Measurements from ENCODE around the gene SHANK1. TPM values are rescaled to one million over a fixed set of nuclear protein-coding genes. Genes with fewer than 3 reads are reported as not detected.
"Not testable (repeated sequence)": the region's sequence is repeated elsewhere in the genome, so short reads cannot be mapped to it uniquely, and the experiment has no call there.

Gene SHANK1
- total RNA-seq, 2 donors from 2014 or later: not detected

DNA sequence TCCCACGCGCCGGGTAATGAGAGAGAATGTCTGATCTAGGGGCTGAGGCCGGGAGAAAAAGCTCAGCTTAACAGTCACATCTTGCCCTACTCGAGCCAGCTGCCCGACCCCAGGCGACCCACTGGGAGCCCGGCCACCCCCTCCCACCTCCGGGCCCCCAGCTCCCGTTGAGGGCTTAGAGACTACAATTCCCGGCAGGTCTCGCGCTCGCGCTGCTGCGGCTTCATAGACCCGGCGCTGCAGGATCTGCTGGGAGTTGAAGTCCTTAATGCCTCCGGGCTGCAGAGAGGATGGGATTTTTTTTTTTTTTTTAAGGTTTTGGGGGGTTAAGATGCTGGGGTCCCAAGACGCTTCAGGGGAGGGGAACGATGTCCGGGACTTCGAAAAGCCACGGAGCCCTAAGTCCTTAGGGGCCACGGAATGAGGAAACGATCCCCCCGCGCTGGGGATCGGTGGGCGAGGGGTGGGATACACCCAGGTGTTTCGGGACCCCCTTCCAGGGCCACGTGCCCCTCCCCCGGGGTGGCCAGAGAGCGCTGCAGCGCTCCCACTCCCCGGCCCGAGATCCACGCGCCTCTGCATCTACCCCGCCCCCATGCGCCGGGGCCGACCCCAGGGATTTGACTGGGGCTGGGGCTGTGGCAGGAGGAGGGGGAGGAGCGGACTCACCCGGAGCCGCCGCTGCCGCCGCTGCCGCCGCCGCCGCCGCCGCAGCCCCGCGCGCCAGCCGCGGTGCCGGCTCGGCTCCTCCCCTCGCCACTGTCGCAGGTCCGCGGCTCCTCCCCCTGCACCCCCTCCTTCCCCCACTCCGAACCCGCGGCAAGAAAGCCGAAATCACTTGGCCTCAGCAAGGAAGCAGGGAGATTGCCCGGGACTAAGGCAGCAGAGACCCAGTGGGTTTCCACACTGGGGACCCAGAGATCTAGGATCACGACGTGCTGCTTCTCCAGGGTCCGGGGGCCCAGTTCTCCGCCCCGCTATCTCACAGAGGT, 80.2 kb downstream of the SHANK1 start, which contains the start of gene SYT3:
TSS of gene SYT3 (minus strand) at position 761 of the 992 bp plus-strand sequence. CDS start 2,470 bp downstream, outside the sequence.
- Mint-ChIP-seq H3K4me1 (peaks cover 6% of the 10 kb centered on the region), H3K9me3 (peaks cover 4% of the 10 kb centered on the region), H3K27me3 (peaks cover 37% of the 10 kb centered on the region), H3K4me3 (no peak within 1 kb of the TSS), H3K36me3 (ENCODE audit: low read depth) (peaks cover 13% of the 10 kb centered on the region), H3K27ac (no peak within 1 kb of the TSS)
- ATAC-seq (replicated peaks): no peak

DNA sequence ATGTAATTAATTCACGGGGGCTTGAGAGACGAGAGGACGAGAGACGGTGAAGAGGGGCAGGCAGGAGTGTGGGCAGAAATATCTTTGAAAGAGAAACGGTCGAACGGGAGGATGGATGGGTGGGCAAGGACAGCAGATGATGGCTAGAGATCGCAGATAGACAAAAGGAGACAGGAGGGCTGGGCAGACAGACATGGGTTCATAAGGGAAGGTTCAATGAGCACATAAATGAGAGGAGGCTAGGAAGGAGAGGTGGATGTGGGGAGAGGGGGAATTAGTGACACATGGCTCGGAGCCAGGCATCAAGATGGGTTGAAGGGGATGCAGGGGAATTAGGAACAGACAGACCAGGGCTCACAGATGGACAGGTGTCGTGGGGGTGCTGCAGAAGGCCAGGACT, 81.0 kb downstream of the SHANK1 start:
- no peak overlapping the region for H3K27ac Mint-ChIP-seq
- peaks cover 6% of the 10 kb centered on the region for H3K4me1 Mint-ChIP-seq
- no peak overlapping the region for H3K4me3 Mint-ChIP-seq
- peaks cover 37% of the 10 kb centered on the region for H3K27me3 Mint-ChIP-seq
- peaks cover 8% of the 10 kb centered on the region for H3K9me3 Mint-ChIP-seq
- H3K36me3 Mint-ChIP-seq (ENCODE audit: low read depth): peaks cover 13% of the 10 kb centered on the region
- no peak for ATAC-seq (replicated peaks)

DNA sequence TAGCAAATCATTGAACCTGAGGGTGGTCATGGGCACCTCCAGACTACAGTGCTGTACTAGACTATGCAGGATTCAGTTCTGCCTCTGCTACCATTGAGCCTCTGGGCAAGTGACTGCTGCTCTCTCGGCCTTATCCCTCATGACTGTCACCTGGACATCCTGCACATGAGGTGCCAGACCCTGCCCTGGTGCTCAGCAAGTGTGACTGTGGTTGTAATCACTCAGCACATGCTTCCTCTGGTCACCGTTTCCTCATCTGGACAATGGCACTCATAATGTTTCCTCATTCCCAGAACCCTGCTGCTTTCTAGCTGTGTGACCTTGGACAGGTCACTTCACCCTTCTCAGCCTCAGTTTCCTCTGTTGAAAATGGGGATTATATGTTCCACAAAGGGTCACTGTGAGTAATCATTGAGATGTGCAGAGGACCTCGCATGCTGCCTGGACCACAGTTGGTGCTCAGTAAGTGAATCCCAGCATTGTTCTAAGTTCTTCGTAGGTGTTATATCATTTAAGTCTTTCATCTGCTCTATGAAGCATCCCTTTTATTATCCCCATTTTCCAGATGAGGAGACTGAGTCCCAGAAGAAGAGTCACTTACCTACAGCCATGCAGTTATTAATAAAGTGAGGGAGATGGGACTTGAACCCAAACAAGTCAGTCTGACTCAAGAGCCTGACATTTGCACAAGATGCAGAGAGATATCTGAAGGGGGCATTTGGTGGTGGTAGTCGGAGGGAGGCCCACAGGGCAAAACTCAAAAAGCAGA, 83.1 kb downstream of the SHANK1 start:
- Mint-ChIP-seq H3K36me3 (ENCODE audit: low read depth) (peaks cover 13% of the 10 kb centered on the region), H3K27ac (no peak overlapping the region), H3K4me3 (no peak overlapping the region), H3K9me3 (peaks cover 11% of the 10 kb centered on the region), H3K27me3 (peaks cover 32% of the 10 kb centered on the region), H3K4me1 (peaks cover 6% of the 10 kb centered on the region)
- ATAC-seq (replicated peaks): no peak

DNA sequence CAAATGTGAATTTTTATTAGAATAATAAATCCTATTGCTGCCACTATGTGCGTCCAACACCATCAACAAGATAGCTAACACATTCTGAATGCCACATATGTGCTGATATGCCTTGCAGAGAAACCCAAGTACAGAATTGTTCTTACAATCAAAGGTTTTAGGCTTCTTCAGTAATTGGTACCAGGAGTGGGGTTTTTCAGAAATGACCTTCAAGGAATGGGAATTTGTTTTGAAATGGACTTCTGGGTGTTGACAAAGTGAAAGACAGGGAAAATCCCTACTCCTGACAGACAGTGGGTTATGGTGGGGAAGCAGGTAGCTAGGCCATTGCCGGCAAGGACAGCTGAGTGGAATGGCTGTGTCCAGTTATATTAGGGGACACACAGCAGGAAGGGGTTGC, 85.6 kb downstream of the SHANK1 start:
- Mint-ChIP-seq H3K36me3 (ENCODE audit: low read depth) (peaks cover 13% of the 10 kb centered on the region), H3K4me1 (peaks cover 6% of the 10 kb centered on the region), H3K4me3 (no peak overlapping the region), H3K27ac (no peak overlapping the region), H3K27me3 (peaks cover 39% of the 10 kb centered on the region), H3K9me3 (peaks cover 11% of the 10 kb centered on the region)
- no peak for ATAC-seq (replicated peaks)

DNA sequence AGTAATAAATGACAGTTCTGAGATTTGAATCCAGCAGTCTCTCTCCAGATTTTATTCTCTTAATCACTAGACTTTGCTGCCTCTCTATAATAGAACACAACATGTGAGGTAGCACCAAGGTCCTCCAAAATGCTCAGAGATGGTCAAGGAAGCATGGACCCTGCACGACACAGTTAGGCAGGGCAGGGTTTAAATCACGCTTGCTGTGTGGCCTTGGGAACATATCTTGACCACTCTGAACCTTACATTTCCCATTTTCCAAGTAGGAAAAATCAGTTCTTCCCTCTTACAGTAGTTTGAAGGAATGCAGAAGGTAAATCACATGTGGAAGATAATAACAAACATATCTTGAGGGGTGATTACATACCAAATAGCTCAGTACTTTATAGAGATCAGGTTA, 86.2 kb downstream of the SHANK1 start:
- ATAC-seq (replicated peaks): no peak
- Mint-ChIP-seq H3K4me3 (no peak overlapping the region), H3K36me3 (ENCODE audit: low read depth) (peaks cover 7% of the 10 kb centered on the region), H3K9me3 (peaks cover 11% of the 10 kb centered on the region), H3K4me1 (peaks cover under 1% of the 10 kb centered on the region), H3K27me3 (peaks cover 36% of the 10 kb centered on the region), H3K27ac (no peak overlapping the region)

DNA sequence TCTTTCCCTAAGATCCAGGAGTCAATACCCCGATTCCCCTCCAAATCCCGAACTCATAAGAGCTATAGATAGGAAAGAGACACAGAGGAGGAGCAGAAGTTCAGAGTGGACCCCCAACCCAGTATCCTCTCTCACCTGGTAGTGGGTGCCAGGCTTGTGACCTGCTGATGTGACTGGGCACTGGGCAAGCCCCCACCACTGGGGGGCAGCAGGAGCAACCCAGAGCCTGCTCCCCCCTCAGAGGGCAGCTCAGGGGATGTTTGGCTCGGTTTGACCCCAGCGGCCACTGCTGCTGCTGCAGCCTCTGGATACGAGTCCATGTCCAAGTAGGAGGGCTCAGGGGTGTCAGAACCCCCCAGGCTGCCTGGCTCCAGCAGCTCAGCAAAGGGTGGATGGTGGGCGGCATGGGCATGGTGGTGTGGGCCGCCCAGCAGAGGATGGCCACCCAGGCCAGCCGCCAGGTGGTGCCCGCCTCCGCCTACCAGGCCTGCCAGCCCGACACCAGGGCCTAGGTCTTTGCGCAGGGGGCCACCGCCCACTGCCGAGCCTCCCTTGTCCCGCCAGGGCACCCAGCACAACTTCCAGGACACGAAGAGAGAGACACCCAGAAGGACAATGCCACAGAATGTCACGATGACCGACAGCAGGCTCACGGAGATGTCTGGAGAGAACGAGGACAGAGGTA, 87.3 kb downstream of the SHANK1 start:
- Mint-ChIP-seq H3K36me3 (ENCODE audit: low read depth) (no peaks in the 10 kb centered on the region), H3K4me3 (no peak overlapping the region), H3K9me3 (peaks cover 11% of the 10 kb centered on the region), H3K27ac (no peak overlapping the region), H3K4me1 (no peaks in the 10 kb centered on the region), H3K27me3 (peaks cover 28% of the 10 kb centered on the region)
- no peak for ATAC-seq (replicated peaks)

DNA sequence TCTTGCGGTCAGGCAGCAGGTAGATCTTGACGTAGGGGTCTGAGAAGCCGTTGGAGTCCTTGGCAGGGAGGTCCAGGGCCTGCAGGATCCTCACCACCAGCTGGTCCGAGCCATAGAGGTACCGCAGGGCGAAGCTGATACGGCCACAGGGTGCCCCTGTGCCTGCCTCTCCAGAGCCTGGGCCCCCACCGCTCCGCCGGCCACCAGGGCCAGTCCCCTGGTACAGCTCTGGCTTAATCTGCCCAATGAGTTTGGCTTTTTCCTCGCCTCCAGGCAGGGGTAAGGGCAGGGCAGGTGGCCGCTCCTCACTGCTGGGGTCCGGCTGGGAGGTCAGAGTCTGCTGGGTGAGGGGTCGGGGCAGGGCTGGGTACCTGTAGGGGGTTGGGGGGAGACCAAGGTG, 89.8 kb downstream of the SHANK1 start:
- Mint-ChIP-seq H3K4me1 (no peaks in the 10 kb centered on the region), H3K27me3 (peaks cover 22% of the 10 kb centered on the region), H3K9me3 (peaks cover 7% of the 10 kb centered on the region), H3K4me3 (no peak overlapping the region), H3K27ac (no peak overlapping the region), H3K36me3 (ENCODE audit: low read depth) (no peaks in the 10 kb centered on the region)
- no peak for ATAC-seq (replicated peaks)

DNA sequence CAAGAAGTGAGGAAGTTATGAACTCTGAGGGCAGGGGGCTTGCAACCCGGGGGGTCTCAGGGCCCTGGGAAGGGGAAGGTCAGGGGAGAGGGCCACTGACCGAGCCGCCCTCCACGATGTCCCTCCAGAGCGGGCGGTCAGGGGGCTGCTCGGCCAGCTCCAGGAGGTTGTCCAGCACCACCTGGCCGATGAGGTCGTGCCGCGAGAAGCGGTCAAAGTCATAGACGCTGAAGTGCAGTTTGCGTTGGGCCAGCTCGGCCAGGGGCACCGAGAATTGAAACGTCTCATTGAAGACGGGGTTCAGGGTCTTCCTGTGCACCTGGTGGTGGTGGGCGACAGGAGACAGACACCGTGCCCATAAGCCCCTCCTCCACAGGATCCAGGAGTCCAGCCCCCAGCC, 90.4 kb downstream of the SHANK1 start:
- peaks cover 22% of the 10 kb centered on the region for H3K27me3 Mint-ChIP-seq
- H3K36me3 Mint-ChIP-seq (ENCODE audit: low read depth): no peaks in the 10 kb centered on the region
- no peak overlapping the region for H3K4me3 Mint-ChIP-seq
- H3K27ac Mint-ChIP-seq: no peak overlapping the region
- peaks cover 6% of the 10 kb centered on the region for H3K9me3 Mint-ChIP-seq
- ATAC-seq (replicated peaks): no peak
- no peaks in the 10 kb centered on the region for H3K4me1 Mint-ChIP-seq

DNA sequence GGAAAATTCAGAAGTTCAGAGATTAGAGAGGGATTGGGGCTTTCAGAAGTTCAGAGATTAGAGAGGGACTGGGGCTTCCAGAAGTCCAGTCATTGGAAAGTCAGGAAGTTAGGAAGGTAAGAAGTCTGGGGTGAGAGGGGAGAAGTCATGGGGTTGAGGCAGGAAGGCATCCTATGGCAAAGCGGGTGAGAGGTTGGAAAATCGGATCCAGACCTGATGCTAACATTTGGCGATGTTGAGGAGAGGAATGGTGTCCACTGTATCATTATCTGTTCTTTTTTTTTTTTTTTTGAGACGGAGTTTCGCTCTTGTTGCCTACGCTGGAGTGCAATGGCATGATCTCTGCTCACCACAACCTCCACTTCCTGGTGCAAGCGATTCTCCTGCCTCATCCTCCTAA, 91.1 kb downstream of the SHANK1 start:
- peaks cover 22% of the 10 kb centered on the region for H3K27me3 Mint-ChIP-seq
- no peak for ATAC-seq (replicated peaks)
- H3K36me3 Mint-ChIP-seq (ENCODE audit: low read depth): no peaks in the 10 kb centered on the region
- H3K9me3 Mint-ChIP-seq: peaks cover 3% of the 10 kb centered on the region
- H3K4me3 Mint-ChIP-seq: no peak overlapping the region
- no peak overlapping the region for H3K27ac Mint-ChIP-seq
- no peaks in the 10 kb centered on the region for H3K4me1 Mint-ChIP-seq

DNA sequence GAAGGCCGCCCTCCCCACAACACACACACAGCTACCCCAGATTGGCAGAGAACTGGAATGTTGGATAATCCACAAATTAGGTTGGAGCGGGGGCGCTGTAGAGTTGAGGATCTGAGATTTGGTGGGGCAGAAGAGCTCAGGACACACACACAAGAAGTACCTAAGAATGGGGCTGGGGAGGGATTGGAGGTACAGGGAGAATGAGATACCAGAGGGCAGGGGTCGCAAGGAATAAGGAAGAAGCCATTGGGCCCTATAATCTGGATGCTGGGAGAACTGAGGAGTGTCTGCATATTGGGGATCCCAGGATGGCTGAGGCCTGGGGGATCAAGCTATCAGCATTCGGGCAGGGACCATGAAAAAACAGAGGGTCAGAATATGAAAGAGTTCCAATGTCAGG, 91.5 kb downstream of the SHANK1 start:
- Mint-ChIP-seq H3K4me1 (no peaks in the 10 kb centered on the region), H3K36me3 (ENCODE audit: low read depth) (no peaks in the 10 kb centered on the region), H3K4me3 (no peak overlapping the region), H3K27ac (no peak overlapping the region), H3K9me3 (no peaks in the 10 kb centered on the region), H3K27me3 (peaks cover 22% of the 10 kb centered on the region)
- no peak for ATAC-seq (replicated peaks)

DNA sequence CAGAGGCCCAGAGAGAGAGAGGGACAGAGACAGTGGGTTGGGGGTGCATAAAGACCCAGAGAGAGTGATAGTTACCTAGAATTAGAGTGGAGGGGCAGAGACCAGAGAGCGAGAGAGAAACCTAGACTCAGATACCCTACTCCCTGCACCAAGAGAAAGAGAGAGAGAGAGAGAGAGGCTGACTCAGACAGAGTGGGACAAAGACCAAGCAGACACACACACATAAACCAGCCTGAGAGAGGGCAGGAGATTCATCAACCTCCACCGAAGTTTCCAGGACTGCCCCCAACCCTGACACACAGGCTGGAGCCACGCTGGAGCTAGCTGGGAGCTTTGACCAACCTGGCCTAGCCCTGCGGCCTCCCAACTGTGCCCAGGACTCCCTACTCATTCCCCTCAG, 92.8 kb downstream of the SHANK1 start:
- no peak for ATAC-seq (replicated peaks)
- no peaks in the 10 kb centered on the region for H3K4me1 Mint-ChIP-seq
- no peaks in the 10 kb centered on the region for H3K36me3 Mint-ChIP-seq (ENCODE audit: low read depth)
- no peaks in the 10 kb centered on the region for H3K9me3 Mint-ChIP-seq
- no peak overlapping the region for H3K4me3 Mint-ChIP-seq
- H3K27me3 Mint-ChIP-seq: peaks cover 22% of the 10 kb centered on the region
- H3K27ac Mint-ChIP-seq: no peak overlapping the region

DNA sequence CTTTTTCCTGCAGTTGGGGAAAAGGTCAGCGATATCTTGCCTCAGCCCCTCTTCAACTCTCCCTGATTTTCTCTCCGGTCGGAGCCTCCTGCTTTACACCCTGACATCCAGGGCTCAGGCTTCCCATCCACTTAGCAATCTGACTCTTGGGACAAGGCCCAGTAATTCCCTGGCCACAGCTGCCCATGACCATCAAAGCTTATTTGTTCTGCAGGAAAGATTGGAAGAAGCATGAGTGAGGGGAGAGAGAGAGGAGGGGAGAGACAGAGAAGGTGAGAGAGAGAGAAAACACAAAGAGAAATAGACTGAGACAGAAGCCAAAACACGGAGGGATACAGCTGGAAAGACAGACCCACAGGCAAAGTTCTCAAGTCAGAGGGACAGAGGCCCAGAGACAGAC, 93.6 kb downstream of the SHANK1 start:
- H3K4me1 Mint-ChIP-seq: no peaks in the 10 kb centered on the region
- peaks cover 22% of the 10 kb centered on the region for H3K27me3 Mint-ChIP-seq
- no peak for ATAC-seq (replicated peaks)
- no peaks in the 10 kb centered on the region for H3K9me3 Mint-ChIP-seq
- no peaks in the 10 kb centered on the region for H3K36me3 Mint-ChIP-seq (ENCODE audit: low read depth)
- H3K27ac Mint-ChIP-seq: no peak overlapping the region
- no peak overlapping the region for H3K4me3 Mint-ChIP-seq

DNA sequence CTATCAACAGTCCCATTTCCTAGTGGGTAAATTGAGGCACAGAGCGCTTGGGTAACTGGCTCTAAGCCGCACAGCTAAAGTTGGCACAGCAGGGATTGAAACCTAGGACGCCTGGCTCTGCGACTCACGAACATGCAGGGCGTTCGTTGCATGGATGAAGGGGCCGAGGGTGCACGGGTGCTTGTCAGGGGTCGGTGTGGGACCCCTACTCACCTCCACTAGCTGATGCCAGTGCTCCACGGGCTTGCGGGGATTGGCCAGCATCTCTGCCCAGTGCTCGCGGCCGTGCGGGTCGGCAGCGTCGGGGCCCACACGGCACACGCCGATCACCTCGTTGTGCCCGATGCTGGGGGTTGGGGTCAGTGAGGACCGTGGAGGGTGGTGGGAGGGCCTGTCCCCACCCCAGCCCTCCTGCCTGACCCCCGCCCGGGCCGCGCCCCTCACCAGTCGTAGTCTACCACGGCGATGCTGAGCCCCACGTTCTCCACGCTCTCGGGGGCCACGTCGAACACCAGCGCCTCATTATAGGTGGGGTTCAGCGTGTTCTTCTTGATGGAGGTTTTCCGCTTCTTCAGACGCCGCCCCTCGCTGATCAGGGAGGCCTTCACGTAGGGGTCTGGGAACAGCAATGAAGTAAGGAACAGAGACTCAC, 94.5 kb downstream of the SHANK1 start:
- Mint-ChIP-seq H3K27ac (no peak overlapping the region), H3K36me3 (ENCODE audit: low read depth) (no peaks in the 10 kb centered on the region), H3K4me3 (no peak overlapping the region), H3K4me1 (no peaks in the 10 kb centered on the region), H3K27me3 (peaks cover 15% of the 10 kb centered on the region), H3K9me3 (no peaks in the 10 kb centered on the region)
- ATAC-seq (replicated peaks): no peak

DNA sequence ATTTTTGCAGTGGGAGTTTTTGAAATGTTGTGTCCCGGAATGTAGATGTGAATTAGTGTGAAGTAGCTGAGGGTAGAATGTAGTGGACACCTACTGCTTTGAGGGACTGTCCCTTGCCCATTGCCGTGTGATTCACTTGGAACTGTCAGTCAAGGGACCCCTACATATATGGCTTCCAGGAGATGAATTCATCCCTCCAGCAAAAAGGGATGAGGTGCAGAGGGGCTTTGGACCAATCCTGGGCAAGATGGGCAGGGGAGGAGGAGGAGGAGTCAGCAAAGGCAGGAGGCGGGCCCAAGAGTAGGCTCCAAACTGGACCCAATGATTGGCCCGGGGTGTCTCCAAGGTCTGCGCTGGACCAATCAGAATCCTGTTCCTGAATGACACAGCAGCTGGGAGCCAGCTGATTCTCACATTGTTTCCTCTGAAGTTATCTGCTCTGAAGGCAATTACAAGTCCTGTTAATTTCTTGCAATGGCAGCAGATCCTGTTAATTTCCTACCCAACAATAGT, 99.2 kb downstream of the SHANK1 start:
- ATAC-seq (replicated peaks); H3K36me3 Mint-ChIP-seq (ENCODE audit: low read depth); H3K27me3 Mint-ChIP-seq; H3K4me1 Mint-ChIP-seq; H3K27ac Mint-ChIP-seq; H3K9me3 Mint-ChIP-seq; H3K4me3 Mint-ChIP-seq: not testable (repeated sequence)
